GM19351 (cell line): ENCODE data around the gene POLQ.
"Not testable (repeated sequence)": the region's sequence is repeated elsewhere in the genome, so short reads cannot be mapped to it uniquely, and the experiment has no call there.

Source experiments
- ATAC-seq: cut with Tn5 transposase; IDR thresholded peaks from one replicate; pipeline ENCODE4 v1.9.1; 2021; ENCODE audit warnings: mild to moderate bottlenecking, moderate library complexity; ENCODE audit not compliant: unreplicated experiment

Gene POLQ

DNA sequence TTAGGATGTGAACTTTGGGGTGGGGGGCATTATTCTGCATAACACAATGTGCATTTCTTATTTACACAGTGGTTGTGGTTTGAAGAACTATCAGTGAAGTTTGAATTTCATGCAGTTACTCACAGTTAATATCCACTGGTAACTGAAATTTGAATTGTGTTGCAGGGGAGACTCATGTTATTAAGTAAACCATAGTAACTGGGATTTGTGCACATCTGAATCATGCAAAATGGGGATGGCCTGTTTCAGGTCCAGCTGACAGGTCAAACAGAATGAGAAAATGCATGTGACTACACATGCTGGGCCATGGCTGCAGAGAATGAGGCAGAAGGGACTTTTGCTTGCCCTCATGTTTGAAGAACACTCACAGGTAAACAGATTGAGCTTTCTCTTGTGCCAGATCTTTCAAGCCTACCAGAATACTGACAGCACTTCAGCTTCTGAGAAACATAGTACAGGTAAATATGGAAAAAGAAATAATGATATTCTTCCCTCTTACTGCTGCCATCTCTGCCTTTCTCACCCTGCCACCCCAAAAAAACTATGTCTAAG is 115.0 kb downstream of the POLQ start:
- no peak for ATAC-seq

DNA sequence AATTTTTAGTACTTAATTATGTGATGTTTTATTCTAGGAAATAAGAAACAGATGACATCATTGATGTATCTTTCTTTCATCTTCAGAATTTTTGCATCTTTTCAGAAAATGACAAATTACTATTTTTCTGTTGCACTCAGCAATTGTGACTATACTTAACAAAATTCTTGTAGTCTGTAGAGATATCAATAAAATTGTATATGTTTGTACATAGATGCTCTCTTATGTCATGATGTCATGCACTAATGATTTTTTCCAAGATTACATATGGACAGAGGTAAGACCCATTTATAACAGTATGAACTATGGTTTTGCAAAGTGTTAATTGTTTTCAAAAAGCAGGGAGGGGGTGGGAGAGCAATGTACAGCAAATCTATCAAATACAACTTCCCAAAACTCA is 121.2 kb downstream of the POLQ start:
- ATAC-seq, result no peak

- ATAC-seq, result no peak
Observed at GRCh38 chr3:121418182-121418581, 127.6 kb downstream of the POLQ start.

- ATAC-seq, result no peak
Observed at GRCh38 chr3:121414924-121415323, 130.9 kb downstream of the POLQ start.

- no peak for ATAC-seq
Observed at GRCh38 chr3:121411523-121411922, 134.3 kb downstream of the POLQ start.

GRCh38 chr3:121405631-121406030 is 140.2 kb downstream of the POLQ start:
- no peak for ATAC-seq

- no peak for ATAC-seq
Observed at GRCh38 chr3:121399820-121400219, 146.0 kb downstream of the POLQ start.

DNA sequence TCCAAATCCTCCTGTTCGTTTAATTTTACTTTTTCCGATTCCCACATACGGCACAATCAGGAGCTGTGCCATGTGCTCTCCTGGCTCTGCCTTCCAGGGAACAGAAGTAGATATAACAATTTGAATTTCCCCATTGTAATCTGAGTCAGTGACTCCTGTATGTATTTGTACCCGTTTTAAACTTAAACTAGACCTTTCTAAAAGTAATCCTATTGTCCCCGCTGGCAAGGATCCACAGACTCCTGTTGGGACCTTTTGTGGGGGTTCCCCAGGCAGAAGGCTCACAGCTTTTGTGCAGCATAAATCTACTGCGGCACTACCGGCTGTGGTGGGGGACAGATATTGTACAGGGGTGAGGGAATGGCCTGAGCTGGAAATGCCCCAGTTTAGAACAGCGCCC is 147.7 kb downstream of the POLQ start:
- not testable (repeated sequence) for ATAC-seq

DNA sequence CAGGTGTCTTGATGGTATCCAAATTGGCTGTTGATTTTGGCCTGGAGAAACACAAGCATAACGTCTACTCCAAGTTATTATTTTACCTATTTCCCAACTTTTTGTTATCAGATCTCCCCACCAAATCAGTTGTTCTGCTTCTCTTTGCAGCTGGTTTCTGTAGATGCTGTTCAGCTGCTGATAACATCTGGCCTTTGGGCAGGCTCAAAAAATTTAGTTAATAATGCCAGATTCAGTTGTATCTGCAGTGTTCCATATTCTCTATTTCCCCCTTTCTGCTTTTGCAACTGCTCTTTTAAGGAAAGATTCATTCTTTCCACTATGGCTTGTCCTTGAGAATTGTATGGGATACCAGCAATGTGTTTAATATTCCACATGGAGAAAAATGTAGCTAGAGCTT is 149.8 kb downstream of the POLQ start:
- not testable (repeated sequence) for ATAC-seq

DNA sequence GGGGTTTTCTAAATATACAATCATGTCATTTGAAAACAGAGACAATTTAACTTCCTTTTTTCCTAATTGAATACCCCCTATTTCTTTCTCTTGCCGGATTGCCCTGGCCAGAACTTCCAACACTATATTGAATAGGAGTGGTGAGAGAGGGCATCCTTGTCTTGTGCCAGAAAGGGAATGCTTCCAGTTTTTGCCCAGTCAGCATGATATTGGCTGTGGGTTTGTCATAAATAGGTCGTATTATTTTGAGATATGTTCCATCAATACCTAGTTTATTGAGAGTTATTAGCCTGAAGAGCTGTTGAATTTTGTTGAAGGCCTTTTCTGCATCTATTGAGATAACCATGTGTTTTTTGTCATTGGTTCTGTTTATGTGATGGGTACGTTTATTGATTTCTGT is 157.5 kb downstream of the POLQ start:
- not testable (repeated sequence) for ATAC-seq
